ENCODE measurements around the gene MSL2.
"Not testable (repeated sequence)": the region's sequence is repeated elsewhere in the genome, so short reads cannot be mapped to it uniquely, and the experiment has no call there.

MSL2 gene

DNA sequence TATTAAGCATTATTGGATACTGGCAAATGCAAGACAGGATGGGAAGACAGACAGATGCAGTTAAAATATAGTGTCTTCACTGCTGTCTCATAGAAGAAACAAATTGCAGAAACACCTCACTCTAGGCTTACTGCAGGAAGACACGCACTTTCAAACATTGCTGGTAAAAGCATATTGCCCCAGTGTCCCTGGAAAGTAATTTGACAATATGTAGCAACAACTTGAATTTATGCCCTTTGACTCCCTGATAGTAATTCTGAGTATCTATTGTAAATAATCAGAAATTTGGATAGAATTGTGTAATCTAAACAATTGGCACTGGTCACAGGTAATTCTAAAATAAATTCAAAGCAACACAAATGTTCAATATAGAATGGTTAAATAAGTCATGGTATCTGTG is 62.0 kb downstream of the MSL2 start:
- no peaks in the 10 kb centered on the region for H3K27me3 ChIP-seq (ENCODE audit: control insufficient read depth, insufficient read depth, low read length)
- no peak overlapping the region for H3K9ac ChIP-seq (ENCODE audit: low read length)
- H3K4me3 ChIP-seq (ENCODE audit: low read length): no peak overlapping the region
- H3K4me1 ChIP-seq (ENCODE audit: control insufficient read depth, insufficient read depth, low read length): no peaks in the 10 kb centered on the region
- no peaks in the 10 kb centered on the region for H3K9me3 ChIP-seq (ENCODE audit: control insufficient read depth, low read length)
- no peaks in the 10 kb centered on the region for H3K36me3 ChIP-seq (ENCODE audit: control insufficient read depth, insufficient read depth, low read length)

DNA sequence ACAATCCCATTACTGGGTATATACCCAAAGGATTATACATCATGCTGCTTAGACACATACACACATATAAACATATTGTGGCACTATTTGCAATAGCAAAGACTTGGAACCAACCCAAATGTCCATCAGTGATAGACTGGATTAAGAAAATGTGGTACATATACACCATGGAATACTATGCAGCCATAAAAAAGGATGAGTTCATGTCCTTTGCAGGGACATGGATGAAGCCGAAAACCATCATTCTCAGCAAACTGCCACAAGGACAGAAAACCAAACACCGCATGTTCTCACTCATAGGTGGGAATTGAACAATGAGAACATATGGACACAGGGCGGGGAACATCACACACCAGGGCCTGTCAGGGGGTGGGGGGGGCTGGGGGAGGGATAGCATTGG is 64.5 kb downstream of the MSL2 start:
- not testable (repeated sequence) for H3K9me3 ChIP-seq (ENCODE audit: control insufficient read depth, low read length); H3K4me1 ChIP-seq (ENCODE audit: control insufficient read depth, insufficient read depth, low read length); H3K36me3 ChIP-seq (ENCODE audit: control insufficient read depth, insufficient read depth, low read length); H3K27me3 ChIP-seq (ENCODE audit: control insufficient read depth, insufficient read depth, low read length); H3K9ac ChIP-seq (ENCODE audit: low read length); H3K4me3 ChIP-seq (ENCODE audit: low read length)

DNA sequence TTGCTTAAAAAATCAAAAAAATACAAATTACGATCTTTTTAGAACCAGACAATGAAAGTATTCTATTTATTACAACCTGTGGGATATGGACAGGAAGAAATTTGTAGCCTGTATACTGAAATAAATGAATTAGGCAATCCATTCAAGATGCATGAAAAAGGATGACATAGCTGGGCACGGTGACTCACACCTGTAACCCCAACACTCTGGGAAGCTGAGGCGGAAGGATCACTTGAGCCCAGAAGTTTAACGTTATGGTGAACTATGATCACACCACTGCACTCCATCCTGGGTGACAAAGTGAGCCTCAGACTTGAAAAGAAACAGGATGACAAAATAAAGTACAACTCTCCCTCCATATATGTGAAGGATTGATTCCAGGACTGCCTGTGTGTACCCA is 74.1 kb downstream of the MSL2 start:
- Histone ChIP-seq H3K4me1 (ENCODE audit: control insufficient read depth, insufficient read depth, low read length) (no peaks in the 10 kb centered on the region), H3K27me3 (ENCODE audit: control insufficient read depth, insufficient read depth, low read length) (no peaks in the 10 kb centered on the region), H3K9me3 (ENCODE audit: control insufficient read depth, low read length) (no peaks in the 10 kb centered on the region), H3K9ac (ENCODE audit: low read length) (no peak overlapping the region), H3K36me3 (ENCODE audit: control insufficient read depth, insufficient read depth, low read length) (no peaks in the 10 kb centered on the region), H3K4me3 (ENCODE audit: low read length) (no peak overlapping the region)

DNA sequence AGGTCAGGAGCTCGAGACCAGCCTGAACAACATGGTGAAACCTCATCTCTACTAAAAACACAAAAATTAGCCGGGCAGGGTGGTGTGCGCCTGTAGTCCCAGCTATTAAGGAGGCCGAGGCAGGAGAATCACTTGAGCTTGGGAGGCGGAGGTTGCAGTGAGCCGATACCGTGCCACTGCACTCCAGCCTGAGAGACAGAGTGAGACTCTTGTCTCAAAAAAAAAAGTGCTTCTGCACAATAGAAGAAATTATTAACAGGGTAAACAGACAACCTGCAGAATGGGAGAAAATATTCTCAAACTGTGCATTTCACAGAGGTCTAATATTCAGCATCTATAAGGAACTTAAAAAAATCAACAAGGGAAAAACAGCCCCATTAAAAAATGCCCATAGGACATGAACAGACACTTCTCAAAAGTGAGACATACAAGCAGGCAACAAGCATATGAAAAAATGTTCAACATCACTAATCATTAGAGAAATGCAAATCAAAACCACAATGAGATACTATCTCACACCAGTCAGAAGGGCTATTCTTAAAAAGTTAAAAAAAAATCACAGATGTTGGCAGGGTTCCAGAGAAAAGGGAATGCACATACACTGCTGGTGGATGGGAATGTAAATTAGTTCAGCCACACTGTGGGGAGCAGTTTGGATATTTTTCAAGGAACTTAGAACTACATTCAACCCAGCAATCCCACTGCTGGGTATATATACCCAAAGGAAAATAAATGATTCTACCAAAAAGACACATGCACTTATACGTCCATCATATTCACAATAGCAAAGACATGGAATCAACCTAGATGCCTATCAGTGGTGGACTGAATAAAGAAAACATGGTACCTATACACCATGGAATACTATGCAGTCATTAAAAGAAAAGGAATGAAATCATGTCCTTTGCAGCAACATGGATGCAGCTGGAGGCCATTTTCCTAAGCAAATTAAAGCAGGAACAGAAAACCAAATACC is 75.5 kb downstream of the MSL2 start:
- Histone ChIP-seq H3K9ac (ENCODE audit: low read length) (no peak overlapping the region), H3K27me3 (ENCODE audit: control insufficient read depth, insufficient read depth, low read length) (no peaks in the 10 kb centered on the region)

DNA sequence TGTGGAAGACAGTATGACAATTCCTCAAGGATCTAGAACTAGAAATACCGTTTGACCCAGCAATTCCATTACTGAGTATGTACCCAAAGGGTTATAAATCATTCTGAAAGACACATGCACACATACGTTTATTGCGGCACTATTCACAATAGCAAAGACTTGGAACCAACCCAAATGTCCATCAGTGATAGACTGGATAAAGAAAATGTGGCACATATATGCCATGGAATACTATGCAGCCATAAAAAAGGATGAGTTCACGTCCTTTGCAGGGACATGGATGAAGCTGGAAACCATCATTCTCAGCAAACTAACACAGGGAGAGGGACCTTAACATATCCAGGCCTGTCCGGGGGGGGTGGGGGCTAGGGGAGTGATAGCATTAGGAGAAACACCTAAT is 76.4 kb downstream of the MSL2 start:
- not testable (repeated sequence) for H3K27me3 ChIP-seq (ENCODE audit: control insufficient read depth, insufficient read depth, low read length); H3K9ac ChIP-seq (ENCODE audit: low read length); H3K4me1 ChIP-seq (ENCODE audit: control insufficient read depth, insufficient read depth, low read length); H3K4me3 ChIP-seq (ENCODE audit: low read length); H3K36me3 ChIP-seq (ENCODE audit: control insufficient read depth, insufficient read depth, low read length); H3K9me3 ChIP-seq (ENCODE audit: control insufficient read depth, low read length)

More for the DNA sequence above, 75.5 kb downstream of the MSL2 start:
- Histone ChIP-seq H3K4me1 (ENCODE audit: control insufficient read depth, insufficient read depth, low read length) (no peaks in the 10 kb centered on the region), H3K36me3 (ENCODE audit: control insufficient read depth, insufficient read depth, low read length) (no peaks in the 10 kb centered on the region), H3K9me3 (ENCODE audit: control insufficient read depth, low read length) (no peaks in the 10 kb centered on the region), H3K4me3 (ENCODE audit: low read length) (no peak overlapping the region)

DNA sequence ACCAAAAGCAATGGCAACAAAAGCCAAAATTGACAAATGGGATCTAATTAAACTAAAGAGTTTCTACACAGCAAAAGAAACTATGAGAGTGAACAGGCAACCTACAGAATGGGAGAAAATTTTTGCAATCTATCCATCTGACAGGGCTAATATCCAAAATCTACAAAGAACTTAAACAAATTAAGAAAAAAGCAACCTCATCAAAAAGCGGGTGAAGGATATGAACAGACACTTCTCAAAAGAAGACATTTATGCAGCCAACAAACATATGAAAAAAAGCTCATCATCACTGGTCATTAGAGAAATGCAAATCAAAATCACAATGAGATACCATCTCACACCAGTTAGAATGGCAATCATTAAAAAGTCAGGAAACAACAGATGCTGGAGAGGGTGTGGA is 76.8 kb downstream of the MSL2 start:
- H3K4me1 ChIP-seq (ENCODE audit: control insufficient read depth, insufficient read depth, low read length); H3K9me3 ChIP-seq (ENCODE audit: control insufficient read depth, low read length); H3K4me3 ChIP-seq (ENCODE audit: low read length): not testable (repeated sequence)

DNA sequence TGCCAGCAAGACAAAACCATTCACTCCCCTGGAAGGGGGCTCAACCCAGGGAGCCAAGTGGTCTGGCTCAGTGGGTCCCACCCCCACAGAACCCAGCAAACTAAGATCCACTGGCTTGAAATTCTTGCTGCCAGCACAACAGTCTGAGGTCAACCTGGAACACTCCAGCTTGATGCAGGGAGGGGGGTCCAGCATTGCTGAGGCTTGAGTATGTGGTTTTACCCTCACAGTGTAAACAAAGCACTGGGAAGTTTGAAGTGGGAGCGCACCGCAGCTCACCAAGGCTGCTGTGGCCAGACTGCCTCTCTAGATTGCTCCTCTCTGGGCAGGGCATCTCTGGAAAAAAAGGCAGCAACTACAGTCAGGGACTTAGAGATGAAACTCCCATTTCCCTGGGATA is 81.7 kb downstream of the MSL2 start:
- Histone ChIP-seq H3K9ac (ENCODE audit: low read length) (no peak overlapping the region), H3K36me3 (ENCODE audit: control insufficient read depth, insufficient read depth, low read length) (no peaks in the 10 kb centered on the region), H3K4me3 (ENCODE audit: low read length) (no peak overlapping the region), H3K27me3 (ENCODE audit: control insufficient read depth, insufficient read depth, low read length) (no peaks in the 10 kb centered on the region), H3K4me1 (ENCODE audit: control insufficient read depth, insufficient read depth, low read length) (no peaks in the 10 kb centered on the region), H3K9me3 (ENCODE audit: control insufficient read depth, low read length) (no peaks in the 10 kb centered on the region)

More for the DNA sequence above, 76.8 kb downstream of the MSL2 start:
- not testable (repeated sequence) for H3K36me3 ChIP-seq (ENCODE audit: control insufficient read depth, insufficient read depth, low read length); H3K27me3 ChIP-seq (ENCODE audit: control insufficient read depth, insufficient read depth, low read length); H3K9ac ChIP-seq (ENCODE audit: low read length)

DNA sequence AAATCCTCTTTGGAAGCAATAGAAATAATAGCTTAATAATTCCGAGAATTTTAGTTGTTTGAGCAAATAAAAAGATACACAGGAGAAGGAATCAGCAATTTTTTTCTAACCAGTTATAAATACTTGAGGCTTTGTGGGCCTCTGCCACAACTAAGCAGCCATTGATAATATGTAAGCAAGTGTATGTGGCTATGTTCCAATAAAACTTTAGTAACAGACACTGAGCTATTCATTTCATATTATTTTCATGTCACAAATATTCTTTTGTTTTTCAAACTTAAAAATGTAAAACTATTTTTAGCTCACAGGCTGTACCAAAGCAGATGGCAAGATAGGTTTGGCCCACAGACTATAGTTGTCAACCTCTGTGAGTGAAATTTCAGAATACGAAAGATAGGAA is 85.7 kb downstream of the MSL2 start:
- H3K36me3 ChIP-seq (ENCODE audit: control insufficient read depth, insufficient read depth, low read length): no peaks in the 10 kb centered on the region
- no peaks in the 10 kb centered on the region for H3K27me3 ChIP-seq (ENCODE audit: control insufficient read depth, insufficient read depth, low read length)
- H3K9me3 ChIP-seq (ENCODE audit: control insufficient read depth, low read length): no peaks in the 10 kb centered on the region
- H3K9ac ChIP-seq (ENCODE audit: low read length): no peak overlapping the region
- H3K4me1 ChIP-seq (ENCODE audit: control insufficient read depth, insufficient read depth, low read length): no peaks in the 10 kb centered on the region
- H3K4me3 ChIP-seq (ENCODE audit: low read length): no peak overlapping the region

DNA sequence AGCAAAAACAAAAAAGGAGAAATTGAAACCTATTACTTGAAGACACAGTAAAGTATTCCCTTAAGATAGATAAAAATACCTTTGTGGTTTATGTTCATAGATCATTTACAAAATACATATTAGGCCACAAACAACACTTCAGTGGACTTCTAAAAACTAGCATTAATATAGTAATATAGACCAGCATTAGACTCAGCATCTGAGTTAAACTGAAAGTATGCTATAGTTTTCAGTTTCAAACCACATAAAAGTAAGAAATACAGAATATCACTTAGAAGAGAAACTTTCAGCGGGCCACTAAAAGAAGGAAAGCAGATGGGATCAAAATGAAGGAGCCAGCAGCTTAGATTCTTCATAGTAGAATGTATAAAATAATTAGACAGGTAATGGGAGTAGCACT is 86.6 kb downstream of the MSL2 start:
- H3K9me3 ChIP-seq (ENCODE audit: control insufficient read depth, low read length): no peaks in the 10 kb centered on the region
- H3K9ac ChIP-seq (ENCODE audit: low read length): no peak overlapping the region
- no peaks in the 10 kb centered on the region for H3K4me1 ChIP-seq (ENCODE audit: control insufficient read depth, insufficient read depth, low read length)
- no peak overlapping the region for H3K4me3 ChIP-seq (ENCODE audit: low read length)
- no peaks in the 10 kb centered on the region for H3K27me3 ChIP-seq (ENCODE audit: control insufficient read depth, insufficient read depth, low read length)
- H3K36me3 ChIP-seq (ENCODE audit: control insufficient read depth, insufficient read depth, low read length): no peaks in the 10 kb centered on the region

DNA sequence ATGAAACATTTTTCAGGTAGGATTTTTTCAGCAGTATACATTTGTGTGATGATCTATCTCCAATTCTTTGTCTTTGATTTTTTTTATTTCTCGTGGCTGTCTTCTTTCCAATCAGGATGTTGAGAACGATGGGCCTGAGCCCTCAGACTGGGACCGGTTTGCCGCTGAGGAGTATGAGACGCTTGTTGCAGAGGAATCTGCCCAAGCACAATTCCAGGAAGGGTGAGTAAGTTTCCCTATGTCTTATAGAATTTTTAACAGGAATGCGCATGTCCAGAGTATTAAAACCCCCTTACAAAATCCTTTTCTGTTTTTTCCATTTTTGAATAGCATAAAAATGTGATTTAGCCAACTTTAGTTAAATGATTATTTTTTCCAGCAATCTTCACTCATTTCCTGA is 90.0 kb downstream of the MSL2 start:
- Histone ChIP-seq H3K4me1 (ENCODE audit: control insufficient read depth, insufficient read depth, low read length) (no peaks in the 10 kb centered on the region), H3K4me3 (ENCODE audit: low read length) (no peak overlapping the region), H3K9me3 (ENCODE audit: control insufficient read depth, low read length) (no peaks in the 10 kb centered on the region), H3K27me3 (ENCODE audit: control insufficient read depth, insufficient read depth, low read length) (no peaks in the 10 kb centered on the region), H3K9ac (ENCODE audit: low read length) (no peak overlapping the region), H3K36me3 (ENCODE audit: control insufficient read depth, insufficient read depth, low read length) (no peaks in the 10 kb centered on the region)

DNA sequence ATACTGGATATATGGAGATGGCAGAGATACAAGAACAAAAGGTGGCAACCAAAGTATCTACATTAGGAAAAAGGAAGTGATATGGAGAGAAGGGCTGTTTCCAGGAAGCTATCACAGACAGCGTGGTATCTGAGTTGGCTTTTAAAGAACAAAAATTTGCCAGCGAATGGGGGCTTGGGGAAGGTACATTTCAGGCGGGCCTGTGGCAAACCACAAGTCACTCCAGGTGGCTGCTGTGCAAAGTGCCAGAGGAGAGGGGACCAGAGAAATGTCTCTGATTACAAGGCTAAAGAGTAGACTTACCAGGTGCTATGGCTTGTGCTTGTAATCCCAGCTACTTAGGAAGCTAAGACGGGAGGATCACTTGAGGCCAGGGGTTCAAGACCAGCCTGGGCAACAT is 91.1 kb downstream of the MSL2 start:
- Histone ChIP-seq H3K4me1 (ENCODE audit: control insufficient read depth, insufficient read depth, low read length) (no peaks in the 10 kb centered on the region), H3K36me3 (ENCODE audit: control insufficient read depth, insufficient read depth, low read length) (no peaks in the 10 kb centered on the region), H3K4me3 (ENCODE audit: low read length) (no peak overlapping the region), H3K9me3 (ENCODE audit: control insufficient read depth, low read length) (no peaks in the 10 kb centered on the region), H3K27me3 (ENCODE audit: control insufficient read depth, insufficient read depth, low read length) (no peaks in the 10 kb centered on the region), H3K9ac (ENCODE audit: low read length) (no peak overlapping the region)
